Stimulated activated CD8-positive, alpha-beta memory T cell treated with anti-CD3 and anti-CD28 coated beads, Interleukin-4, amount 100 ng/mL, for 48 hours (primary cell): ENCODE data around the gene EMP1.

Experiments
- DNase-seq: peaks from one replicate; pipeline ENCODE4 v3.0.0-alpha.2; 2020

Gene EMP1

GRCh38 chr12:13196130-13196921 is at the start of gene EMP1:
TSS of gene EMP1 (plus strand) at chr12:13196726. CDS start at chr12:13211511, 14,785 bp downstream.
- peak; percentile 78 for DNase-seq

DNA sequence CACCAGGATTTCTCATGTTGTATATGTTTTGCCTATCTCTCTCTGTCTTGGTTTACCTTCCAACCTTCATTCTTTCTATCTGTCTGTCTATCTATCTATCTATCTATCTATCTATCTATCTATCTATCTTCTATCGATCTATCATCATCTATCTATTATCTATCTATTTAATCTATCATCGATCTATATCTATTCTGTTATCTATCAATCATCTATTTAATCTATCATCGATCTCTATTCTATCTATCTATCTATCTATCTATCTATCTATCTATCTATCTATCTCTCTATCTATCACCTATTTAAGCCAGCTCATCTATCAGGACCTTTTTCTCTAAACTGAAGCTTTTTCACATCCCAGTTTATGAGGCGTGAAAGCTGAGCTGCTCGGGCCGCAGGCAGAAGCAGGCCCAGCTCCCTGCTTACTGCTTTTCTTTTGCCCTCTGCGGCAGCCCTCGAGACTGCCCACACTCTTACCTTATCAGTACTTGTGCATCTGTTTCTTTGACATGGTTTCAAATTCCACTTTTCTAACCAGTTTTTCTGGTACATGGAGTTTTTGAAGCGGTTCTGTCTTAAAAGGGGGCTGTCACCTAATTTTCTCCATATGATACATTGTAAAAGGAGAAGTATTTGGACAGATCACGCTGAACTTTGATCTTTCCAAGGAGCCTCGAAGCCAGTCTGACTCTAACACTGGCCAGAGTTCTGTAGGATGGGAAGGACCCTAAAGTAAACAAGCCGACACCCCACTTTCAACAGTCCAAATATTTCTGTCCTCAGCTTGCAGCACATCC is 48.6 kb upstream of the EMP1 start:
- no peak for DNase-seq

DNA sequence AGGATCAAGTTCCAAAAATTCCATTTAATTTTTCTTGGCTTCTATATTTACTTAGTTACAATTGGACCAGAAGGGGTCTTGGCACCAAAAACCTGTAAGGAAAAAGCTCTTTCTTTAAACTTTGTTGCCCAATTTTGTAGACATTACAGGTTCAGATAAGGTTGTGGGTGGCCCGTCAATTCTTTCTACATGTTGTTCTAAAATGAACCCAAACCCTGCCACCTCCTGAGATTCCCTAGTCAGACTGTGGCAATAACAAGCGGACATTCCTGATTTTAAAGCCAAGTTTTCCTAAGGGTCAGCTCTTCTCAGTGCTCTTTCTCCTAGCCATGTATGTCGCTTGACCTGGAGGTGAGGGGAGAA is 48.1 kb upstream of the EMP1 start:
- no peak for DNase-seq

DNA sequence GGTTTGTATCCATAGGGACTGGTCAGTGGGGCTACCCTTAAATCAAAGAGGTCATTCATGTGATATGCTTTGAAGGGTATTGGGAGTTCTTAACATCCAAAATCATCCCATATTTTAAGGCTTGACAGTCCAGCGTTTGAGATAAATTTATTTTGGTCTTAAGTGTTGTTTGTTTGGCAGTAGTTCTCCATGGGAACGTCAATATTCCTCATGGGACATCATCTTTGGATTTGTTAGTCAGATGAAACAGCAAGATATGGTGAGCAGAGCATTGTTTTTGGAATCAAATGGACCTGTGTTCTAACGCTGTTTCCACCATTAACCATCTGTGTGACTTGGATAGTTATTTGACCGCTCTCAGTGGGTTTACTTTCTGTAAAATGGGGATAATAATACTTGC is 47.1 kb upstream of the EMP1 start:
- no peak for DNase-seq

- no peak for DNase-seq
Observed at GRCh38 chr12:13152281-13152680, 44.2 kb upstream of the EMP1 start.

GRCh38 chr12:13152756-13153155 is 43.8 kb upstream of the EMP1 start:
- no peak for DNase-seq

GRCh38 chr12:13153180-13153579 is 43.3 kb upstream of the EMP1 start:
- DNase-seq, result no peak

- no peak for DNase-seq
Observed at GRCh38 chr12:13154027-13154538, 42.4 kb upstream of the EMP1 start.

DNA sequence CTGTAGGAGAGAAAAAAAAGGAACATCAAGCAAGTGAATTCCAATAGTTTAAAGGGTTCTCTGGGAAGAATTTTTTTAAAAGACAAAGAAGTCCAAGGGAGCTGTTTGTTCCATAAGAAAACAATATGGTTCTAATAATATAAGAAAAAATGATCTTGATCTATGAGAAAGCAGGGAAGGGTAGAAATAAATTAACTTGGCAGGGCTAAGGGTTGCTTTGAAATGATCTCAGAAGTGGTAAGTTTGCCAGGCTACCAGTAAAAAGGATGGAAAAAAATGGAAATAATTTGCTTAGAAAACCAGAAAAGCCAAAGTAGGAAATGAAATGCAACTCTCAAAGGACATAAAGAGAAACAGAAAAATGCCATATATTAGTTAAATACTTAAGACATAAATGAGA is 41.7 kb upstream of the EMP1 start:
- DNase-seq, result no peak

GRCh38 chr12:13156277-13156676 is 40.2 kb upstream of the EMP1 start:
- no peak for DNase-seq

- no peak for DNase-seq
Observed at GRCh38 chr12:13161172-13161571, 35.4 kb upstream of the EMP1 start.

GRCh38 chr12:13162904-13163303 is 33.6 kb upstream of the EMP1 start:
- no peak for DNase-seq

- no peak for DNase-seq
Observed at GRCh38 chr12:13163868-13164635, 32.5 kb upstream of the EMP1 start.

- DNase-seq, result no peak
Observed at GRCh38 chr12:13164921-13165616, 31.5 kb upstream of the EMP1 start.

DNA sequence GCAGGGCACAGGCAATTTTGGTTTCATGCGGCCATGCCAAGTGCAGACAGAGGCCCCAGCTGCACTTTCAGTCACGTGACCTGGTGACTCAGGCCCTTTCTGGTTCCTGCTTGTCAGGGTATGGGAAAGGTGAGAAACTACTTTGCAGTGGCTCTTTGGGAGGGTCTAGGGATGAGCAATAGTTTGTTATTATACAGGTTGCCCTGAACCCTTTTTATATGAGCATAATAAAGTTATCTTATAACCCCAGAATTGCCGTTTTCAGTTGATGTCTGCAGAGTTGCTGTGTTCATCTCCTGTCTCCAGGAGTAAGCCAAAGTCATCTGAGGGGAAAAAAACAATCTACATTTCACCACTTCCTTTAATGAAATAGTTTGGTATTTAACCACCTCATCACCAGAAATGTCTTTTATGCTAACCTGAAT is 30.9 kb upstream of the EMP1 start:
- peak; percentile 85 for DNase-seq

DNA sequence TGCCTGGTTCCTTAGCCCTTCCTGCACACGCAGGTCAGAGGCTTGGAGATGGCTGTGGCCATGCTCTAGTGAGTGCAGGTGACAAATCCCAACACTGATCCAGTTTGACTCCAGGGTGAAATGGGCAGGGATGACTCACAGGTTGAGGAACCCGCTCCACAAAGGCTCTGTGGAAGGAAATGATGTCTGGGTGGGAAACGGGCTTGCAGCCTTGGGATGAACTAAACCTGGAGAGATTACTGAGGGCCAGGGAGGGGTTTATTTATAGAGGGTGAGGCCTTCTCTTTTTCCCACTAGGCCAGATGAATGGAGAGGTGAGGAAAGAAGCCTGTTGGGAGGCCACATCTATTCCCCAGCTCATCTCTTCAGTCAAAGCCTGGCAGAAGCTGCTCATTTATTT is 29.3 kb upstream of the EMP1 start:
- no peak for DNase-seq

DNA sequence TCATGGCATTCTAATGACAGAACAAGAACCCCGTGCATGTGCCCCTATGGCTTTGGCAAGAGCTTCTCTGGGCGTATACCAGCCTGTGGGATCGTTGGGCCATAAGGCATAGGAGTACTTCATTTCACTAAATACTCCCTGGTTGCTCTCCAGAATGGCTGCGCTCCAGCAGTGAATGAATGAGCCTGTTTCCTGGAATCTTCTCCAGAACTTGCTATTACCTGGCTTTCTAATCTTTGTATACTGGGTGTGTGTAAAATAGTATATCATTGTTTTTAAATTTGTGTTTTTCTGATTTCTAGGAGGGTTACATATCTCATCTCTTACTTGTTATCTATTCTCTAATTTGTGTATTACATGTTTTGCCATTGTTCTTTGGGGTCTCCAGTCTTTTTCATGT is 28.6 kb upstream of the EMP1 start:
- DNase-seq, result no peak

DNA sequence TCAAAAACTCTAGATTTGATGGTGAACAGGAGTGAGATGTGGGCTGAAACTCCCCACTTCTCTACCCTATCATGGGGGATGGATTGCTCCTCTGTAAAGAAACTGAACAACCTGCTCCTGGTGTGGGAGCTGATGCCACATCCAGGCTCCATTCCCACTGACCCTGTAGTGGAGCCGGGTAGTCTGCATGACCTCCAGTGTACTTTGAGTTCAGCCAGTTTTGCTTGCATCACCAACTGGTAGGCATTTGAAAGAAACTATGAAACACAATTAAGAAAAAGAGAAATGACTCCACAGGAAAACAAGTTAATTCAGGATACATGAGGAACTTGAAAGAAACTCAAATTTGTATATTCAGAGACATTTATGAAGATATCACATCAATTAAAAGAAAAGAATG is 27.3 kb upstream of the EMP1 start:
- DNase-seq, result no peak

GRCh38 chr12:13170892-13171490 is 25.5 kb upstream of the EMP1 start:
- DNase-seq, result no peak

DNA sequence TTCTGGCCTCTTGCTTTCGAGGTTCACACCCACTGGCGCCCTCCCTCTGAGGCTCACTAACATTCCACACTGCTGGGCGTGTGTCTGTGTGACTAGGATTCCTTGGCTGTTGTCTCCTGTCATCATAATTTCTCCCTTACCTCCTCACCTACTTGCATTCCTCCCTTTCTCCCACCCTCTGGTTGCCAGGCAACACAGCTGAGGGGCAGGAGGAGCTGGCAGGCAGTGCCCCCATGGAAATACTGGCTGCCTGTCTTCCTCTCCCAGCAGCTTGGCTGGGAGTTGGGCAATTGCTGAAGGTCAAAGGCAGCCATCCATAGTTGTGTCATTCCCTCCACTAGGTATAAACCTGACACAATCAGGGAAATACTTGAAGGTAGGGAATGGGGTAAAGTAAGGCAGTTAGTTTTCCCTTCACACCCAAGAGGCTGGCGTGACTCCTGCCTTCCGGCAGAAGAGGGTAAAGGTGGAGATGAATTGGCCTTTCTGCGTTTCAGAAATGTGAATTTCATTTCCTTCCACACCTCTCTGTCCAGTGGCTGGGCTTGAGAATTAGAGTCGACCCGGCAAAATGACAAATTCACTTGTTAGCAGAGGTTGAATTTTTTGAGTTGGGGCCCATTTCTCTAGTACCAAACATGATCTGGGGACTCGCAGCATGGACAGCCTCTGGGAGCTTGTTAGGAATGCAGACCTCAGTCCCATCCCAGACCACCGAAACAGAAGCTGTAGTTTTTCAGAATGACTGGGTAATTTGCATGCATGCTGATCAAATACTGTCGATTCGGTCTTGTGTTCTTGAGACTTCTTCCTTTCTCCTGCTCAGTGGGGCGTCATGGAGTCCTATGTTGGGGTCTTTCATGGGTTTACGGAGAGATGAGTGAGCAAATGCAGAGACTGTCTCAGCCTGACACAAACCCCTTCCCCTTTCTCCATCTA is 24.3 kb upstream of the EMP1 start:
- no peak for DNase-seq
